ENCODE measurements around the gene YPEL1.

- TF ChIP-seq CTCF (conservative IDR thresholded peaks at IDR 0.05; ENCODE audit: low read depth, low read length) = no peak
- TF ChIP-seq EZH2 (IDR thresholded peaks at IDR 0.05; ENCODE audit: borderline replicate concordance, low read depth, low read length, poor library complexity, severe bottlenecking) = no peak
Observed at GRCh38 chr22:21696115-21696514, 39.5 kb downstream of the YPEL1 start.

Data from A673 (cell line).